HG02870 (cell line): ENCODE results near the gene FHDC1.

Experiments
- ATAC-seq: cut with Tn5 transposase; IDR thresholded peaks from one replicate; pipeline ENCODE4 v1.9.1; 2021; ENCODE audit warnings: mild to moderate bottlenecking, moderate library complexity; ENCODE audit not compliant: unreplicated experiment

The FHDC1 gene

GRCh38 chr4:153001626-153002025 lies 65.5 kb downstream of the FHDC1 start:
- no peak for ATAC-seq

DNA sequence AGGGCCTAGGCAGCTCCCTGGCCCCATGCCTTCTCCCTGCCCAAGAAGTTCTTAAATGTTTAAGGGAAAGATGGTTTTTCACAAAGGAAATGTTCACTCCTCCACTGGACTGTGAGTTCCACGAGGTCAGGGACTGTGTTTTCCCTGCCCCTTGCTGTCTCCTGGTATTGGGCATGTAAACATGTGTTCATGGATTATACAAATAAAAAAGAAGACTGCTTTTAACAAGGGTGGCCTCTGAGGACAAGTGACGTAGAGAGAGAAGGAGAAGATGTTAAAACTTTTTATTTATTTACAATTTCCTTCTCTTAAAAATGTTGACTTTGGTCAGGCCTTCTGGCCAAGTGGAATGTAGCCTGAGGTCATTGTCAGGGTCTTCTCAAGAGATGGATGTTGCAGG lies 66.0 kb downstream of the FHDC1 start:
- no peak for ATAC-seq

- ATAC-seq = no peak
Measured at GRCh38 chr4:153004081-153004850, 68.1 kb downstream of the FHDC1 start.

DNA sequence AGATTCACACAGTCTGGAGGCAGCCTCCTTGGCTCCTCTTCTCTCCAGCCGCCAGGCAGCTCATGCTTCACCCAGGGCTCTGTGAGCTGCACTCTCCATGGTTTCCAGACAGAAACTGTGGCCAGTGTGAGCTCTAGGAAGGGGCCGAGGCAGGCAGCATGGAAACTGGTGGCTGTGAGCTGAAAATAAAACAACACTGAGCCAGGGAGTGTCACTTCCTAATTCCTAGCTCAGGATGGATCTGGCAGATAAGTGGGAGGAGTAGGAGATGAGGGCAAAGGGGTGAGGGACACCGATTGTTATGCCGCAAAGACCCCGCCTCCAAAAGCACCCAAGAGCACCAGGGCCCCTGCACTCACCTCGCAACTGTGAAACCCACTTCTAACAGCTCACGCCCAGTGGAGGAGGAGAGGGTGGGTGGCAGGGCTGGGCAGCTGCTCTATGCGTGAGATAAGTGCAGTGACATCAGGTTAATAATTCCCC lies 69.8 kb downstream of the FHDC1 start:
- ATAC-seq = no peak

- ATAC-seq = peak; percentile 78
Measured at GRCh38 chr4:153008578-153009199, 72.6 kb downstream of the FHDC1 start.

DNA sequence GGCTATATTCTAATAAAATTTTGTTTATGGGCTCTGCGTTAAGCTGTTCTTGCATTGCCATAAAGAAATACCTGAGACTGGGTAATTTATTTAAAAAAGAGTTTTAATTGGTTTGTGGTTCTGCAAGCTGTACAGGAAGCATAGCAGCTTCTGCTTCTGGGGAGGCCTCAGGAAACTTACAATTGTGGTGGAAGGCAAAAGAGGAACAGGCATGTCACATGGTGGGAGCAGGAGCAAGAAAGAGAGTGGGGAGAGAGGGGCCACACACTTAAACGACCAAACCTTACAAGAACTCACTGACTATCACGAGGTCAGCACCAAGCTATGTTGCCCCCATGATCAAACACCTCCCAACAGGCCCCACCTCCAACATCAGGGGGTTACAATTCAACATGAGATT lies 74.0 kb downstream of the FHDC1 start:
- ATAC-seq = no peak

DNA sequence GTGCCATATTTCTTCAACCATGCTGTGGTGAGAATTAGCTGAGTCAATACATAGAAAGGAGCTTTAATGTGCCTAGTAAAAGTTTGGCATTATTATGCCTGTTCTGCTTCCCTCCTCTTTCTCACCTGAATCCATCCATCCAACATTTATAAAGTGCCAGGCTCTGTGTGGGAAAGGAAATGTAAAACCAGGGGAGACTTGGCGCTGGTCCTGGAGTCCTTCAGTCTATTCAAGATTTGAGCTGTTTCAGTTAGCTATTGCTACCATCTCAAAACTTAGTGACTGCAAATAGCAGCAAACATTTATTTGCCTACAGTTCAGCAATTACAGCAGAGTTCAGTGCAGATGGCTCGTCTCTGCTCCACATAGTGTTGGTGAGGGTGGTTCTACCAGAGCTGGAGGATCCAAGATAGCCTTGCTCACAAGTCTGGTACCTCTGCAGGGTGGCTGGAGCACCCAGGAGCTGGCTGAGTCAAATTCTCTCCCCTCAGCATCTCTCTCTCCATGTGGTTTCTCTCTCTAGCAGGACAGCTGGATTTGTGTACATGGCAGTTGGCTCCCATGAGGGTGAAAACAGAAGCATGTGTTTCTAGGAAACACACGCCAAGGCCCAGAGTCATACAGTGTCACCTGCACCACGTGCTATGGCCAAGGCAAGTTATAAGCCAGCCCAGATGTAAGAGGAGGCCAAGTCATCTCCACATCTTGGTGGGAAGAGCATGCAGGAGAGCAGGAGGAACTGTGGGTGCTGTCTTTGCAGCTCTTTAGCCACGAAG lies 77.3 kb downstream of the FHDC1 start:
- ATAC-seq = no peak

GRCh38 chr4:153014460-153014859 lies 78.3 kb downstream of the FHDC1 start:
- ATAC-seq = no peak

- ATAC-seq = no peak
Measured at GRCh38 chr4:153016592-153016991, 80.5 kb downstream of the FHDC1 start.

- ATAC-seq = no peak
Measured at GRCh38 chr4:153018031-153018430, 81.9 kb downstream of the FHDC1 start.

- no peak for ATAC-seq
Measured at GRCh38 chr4:153018684-153019083, 82.6 kb downstream of the FHDC1 start.

GRCh38 chr4:153019906-153020305 lies 83.8 kb downstream of the FHDC1 start:
- no peak for ATAC-seq

- ATAC-seq = no peak
Measured at GRCh38 chr4:153020457-153020856, 84.3 kb downstream of the FHDC1 start.

- no peak for ATAC-seq
Measured at GRCh38 chr4:153021276-153021675, 85.2 kb downstream of the FHDC1 start.

- no peak for ATAC-seq
Measured at GRCh38 chr4:153022241-153022715, 86.2 kb downstream of the FHDC1 start.

- no peak for ATAC-seq
Measured at GRCh38 chr4:153023139-153023538, 87.0 kb downstream of the FHDC1 start.

DNA sequence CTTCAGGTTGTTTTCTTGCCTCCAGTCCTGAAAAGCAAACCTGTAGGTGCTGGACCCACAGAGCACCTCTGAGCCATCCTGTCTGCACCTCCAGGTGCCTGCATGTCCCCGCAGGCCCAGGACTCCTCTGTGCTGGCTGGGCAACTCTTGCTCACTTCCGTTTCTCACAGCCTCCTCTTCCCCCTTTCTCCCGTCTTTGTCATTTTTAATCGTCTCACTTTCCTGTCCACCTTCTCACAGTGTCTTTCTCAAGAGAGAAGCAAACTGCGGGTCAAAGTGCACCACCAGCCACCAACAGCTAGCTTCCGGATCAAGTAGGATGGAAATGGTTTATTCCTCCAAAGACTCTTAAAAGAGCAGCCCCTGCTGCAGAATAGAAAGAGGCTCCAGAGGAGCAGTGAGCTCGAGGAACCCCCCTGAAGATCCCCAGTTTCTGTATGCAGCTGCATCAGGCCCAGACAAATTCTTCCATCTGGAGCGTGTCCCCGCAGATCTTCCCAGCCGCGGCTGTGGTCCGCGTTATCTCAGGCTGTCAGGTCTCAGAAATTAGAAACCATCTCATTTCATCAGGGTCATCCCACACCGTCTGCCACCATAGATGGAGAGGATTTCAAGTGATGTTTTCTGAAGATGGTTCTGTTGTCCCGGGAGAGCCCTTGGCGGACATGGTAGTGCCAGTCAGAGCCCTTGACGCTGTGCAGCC lies 87.7 kb downstream of the FHDC1 start:
- ATAC-seq = no peak

DNA sequence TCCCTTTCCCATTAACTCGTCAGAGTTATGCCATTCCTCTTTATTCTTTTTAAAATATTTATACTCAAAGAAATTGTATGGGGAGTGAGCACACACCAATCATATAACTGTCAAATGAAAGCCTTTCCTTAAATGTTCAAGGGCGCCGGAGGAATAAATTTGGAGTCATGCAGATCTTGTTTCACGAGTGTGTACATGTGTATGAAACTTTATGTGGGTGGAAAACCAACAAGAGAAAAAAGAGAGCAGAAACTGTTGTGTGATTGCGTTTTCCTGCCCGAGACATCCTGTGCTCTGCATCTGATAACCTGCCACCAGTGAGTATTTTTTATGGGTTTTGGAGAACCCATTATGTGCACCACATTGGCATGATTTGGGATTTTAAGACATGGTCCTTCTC lies 88.3 kb downstream of the FHDC1 start:
- no peak for ATAC-seq

DNA sequence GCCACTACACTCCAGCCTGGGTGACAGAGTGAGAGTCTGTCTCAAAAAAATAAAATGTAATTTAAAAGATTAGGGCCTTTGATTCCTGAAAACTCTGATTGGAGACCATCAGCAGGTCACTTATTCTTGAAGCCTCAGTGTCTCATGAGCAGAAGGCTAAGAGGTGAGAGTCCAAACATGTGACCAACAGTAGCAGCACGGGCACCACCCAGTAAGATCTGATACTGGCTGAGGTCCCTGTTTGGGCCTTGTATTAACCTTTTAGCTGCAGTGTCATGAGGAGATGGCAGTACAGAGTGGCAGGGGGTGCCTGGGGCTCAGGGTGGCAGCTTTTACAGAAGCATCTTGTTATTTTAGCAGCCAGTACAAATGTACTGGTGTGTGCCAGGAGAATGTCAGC lies 89.3 kb downstream of the FHDC1 start:
- no peak for ATAC-seq

GRCh38 chr4:153026591-153027346 lies 90.6 kb downstream of the FHDC1 start:
- ATAC-seq = no peak
